K562 (cell line): ENCODE data around the gene CPSF2. TPM values are rescaled to one million over a fixed set of nuclear protein-coding genes. Genes with fewer than 3 reads are reported as not detected.

ENCODE experiments used
- ATAC-seq: fragments of 200-7000 bp; cut with Tn5 transposase; 3 replicates; pipeline ENCODE4 v1.9.1; 2020; ENCODE audit warnings: moderate library complexity
- BruUV-seq: library from RNA; stranded (reverse); fragments of 400-500 nt; replicated peaks from 2 replicates; lab custom pipeline; 2021; lab: Mats Ljungman, UMichigan
- CTCF ChIA-PET: fragments of 300-600 bp; formaldehyde crosslinking; extraction: SDS; loops from one replicate; lab custom pipeline; 2021; ENCODE audit warnings: low intra/inter-chr PET ratio; lab: Yijun Ruan, JAX
- POLR2A ChIA-PET: fragments of 300-600, 350-650 bp; sonication (Branson Sonifier 250); formaldehyde crosslinking; extraction: SDS; loops from one replicate; lab custom pipeline; 2021; ENCODE audit warnings: antibody characterized with exemption, inconsistent platforms; lab: Yijun Ruan, JAX
- DNase-seq, 4 experiments: peaks; one replicate each; pipeline versions ENCODE4 v3.0.0 to v3.0.0-alpha.2; 2011 to 2018; ENCODE audit warnings: low spot score in 3 of 4, mixed read lengths in 3 of 4; ENCODE audit errors: extremely low read depth in 1 of 4
- FAIRE-seq: peaks from 2 replicates; lab custom pipeline; 2011; peaks lifted over from hg19 to GRCh38; lab: Jason Lieb, UNC
- H2AFZ ChIP-seq: 2 replicates; pipeline ENCODE4 v1.6.0; 2011; ENCODE audit warnings: low read depth, low read length, control low read depth, inconsistent platforms
- H3K27ac ChIP-seq: fragments of 200-600 bp; 3 replicates; pipeline ENCODE4 v1.8.0; 2011; ENCODE audit warnings: low read depth, mild to moderate bottlenecking, control low read depth, inconsistent platforms, low read length, moderate library complexity, mixed read lengths; ENCODE audit errors: extremely low read depth
- H3K27me3 ChIP-seq, 2 experiments: fragments of 300-600 bp in 1 of 2; 2 replicates in 1 of 2; 3 replicates in 1 of 2; pipeline versions ENCODE4 v1.6.0 to v1.8.0; 2011; ENCODE audit warnings: inconsistent platforms in 2 of 2, low read length in 2 of 2, mild to moderate bottlenecking in 1 of 2, mixed read lengths in 1 of 2, moderate library complexity in 1 of 2; ENCODE audit not compliant: control insufficient read depth in 2 of 2, insufficient read depth in 2 of 2
- H3K36me3 ChIP-seq: fragments of 300-600 bp; 3 replicates; pipeline ENCODE4 v1.8.0; 2011; ENCODE audit warnings: mild to moderate bottlenecking, low read length, inconsistent platforms; ENCODE audit not compliant: control insufficient read depth, insufficient read depth
- H3K4me1 ChIP-seq, 2 experiments: fragments of 200-600 bp in 1 of 2; replicated peaks in 1 of 2; 2 replicates in 1 of 2; 3 replicates in 1 of 2; pipeline versions ENCODE4 v1.5.1 to v1.8.0; 2011; ENCODE audit warnings: inconsistent platforms in 2 of 2, low read length in 2 of 2, mild to moderate bottlenecking in 1 of 2, mixed read lengths in 1 of 2, moderate library complexity in 1 of 2; ENCODE audit not compliant: control insufficient read depth in 2 of 2, insufficient read depth in 2 of 2
- H3K4me2 ChIP-seq: 2 replicates; pipeline ENCODE4 v1.6.1; 2011; ENCODE audit warnings: low read length, control low read depth, inconsistent platforms, mixed read lengths; ENCODE audit not compliant: insufficient read depth
- H3K4me3 ChIP-seq: fragments of 200-600 bp; sonication (generic), shearing (Covaris generic); 2 replicates; pipeline ENCODE4 v1.5.1; 2016; ENCODE audit warnings: control low read depth, inconsistent platforms
- H3K79me2 ChIP-seq: fragments of 200-600 bp; 3 replicates; pipeline ENCODE4 v1.8.0; 2011; ENCODE audit warnings: low read length, inconsistent platforms; ENCODE audit not compliant: control insufficient read depth, insufficient read depth
- H3K9ac ChIP-seq, 2 experiments: 2 replicates each; pipeline versions ENCODE4 v1.6.0 to v1.6.1; 2011; ENCODE audit warnings: low read depth in 2 of 2, low read length in 2 of 2, control low read depth in 1 of 2, inconsistent platforms in 1 of 2, mild to moderate bottlenecking in 1 of 2, mixed read lengths in 1 of 2; ENCODE audit not compliant: insufficient read depth in 1 of 2
- H3K9me1 ChIP-seq: one replicate; pipeline ENCODE4 v1.6.0; 2011; ENCODE audit warnings: inconsistent platforms, mild to moderate bottlenecking, low read length, moderate library complexity; ENCODE audit not compliant: control insufficient read depth, insufficient read depth
- H3K9me3 ChIP-seq: replicated peaks from 2 replicates; pipeline ENCODE4 v1.5.1; 2011; ENCODE audit warnings: low read depth, low read length, inconsistent platforms; ENCODE audit not compliant: control insufficient read depth, insufficient read depth
- H4K20me1 ChIP-seq: replicated peaks from 2 replicates; pipeline ENCODE4 v1.6.1; 2011; ENCODE audit warnings: low read length, inconsistent platforms, mixed read lengths; ENCODE audit not compliant: control insufficient read depth, insufficient read depth
- GTF2E2 ChIP-seq: fragments of 200-800 bp; sonication (Bioruptor generic); IDR thresholded peaks from 2 replicates; pipeline ENCODE4 v1.6.1; 2016; ENCODE audit warnings: missing genetic modification characterization, missing compliant biosample characterization
- WGBS: fragments of 100-300 bp; shearing (Covaris generic); methylation state at CpG from one replicate; pipeline ENCODE4 v1.1.6; 2016; ENCODE audit warnings: low coverage, mixed read lengths; ENCODE audit not compliant: insufficient coverage; ENCODE audit errors: missing lambda C conversion rate; 5-methylcytosine and 5-hydroxymethylcytosine counted together
- in situ Hi-C: fragments of 300-500 bp; cut with MboI; formaldehyde crosslinking; loops from 4 replicates; pipeline ENCODE4 v1.15.0; 2018; ENCODE audit warnings: inconsistent platforms, mixed read lengths
- intact Hi-C: fragments of 100-400 bp; cut with micrococcal nuclease; formaldehyde crosslinking; loops from 2 replicates; pipeline ENCODE4 v1.14.2; 2022
- polyA plus RNA-seq, 8 experiments: library from polyadenylated mRNA; depleted of rRNA in 4 of 8; stranded (reverse) in 5 of 8; unstranded in 3 of 8; fragments of >200 nt; fragmentation: Nextera tagmentation in 2 of 8; fragmentation: Illumina TruSeq in 1 of 8; extraction: Ambion mirVana in 2 of 8; extraction: Trizol in 1 of 8; gene quantifications; 2 replicates each; pipeline versions ENCODE4 v1.2.1 to v1.2.3, GENCODE V29; 2011 to 2014; ENCODE audit warnings: inconsistent platforms in 1 of 8, missing spikeins in 1 of 8
- total RNA-seq, 7 experiments: library from RNA; depleted of rRNA in 6 of 7; stranded (reverse); fragments of >200 nt in 6 of 7; fragmentation: Illumina TruSeq in 2 of 7; extraction: Trizol in 2 of 7; gene quantifications; 2 replicates each; pipeline versions ENCODE4 v1.2.1 to v1.2.3, GENCODE V29; 2011 to 2021; ENCODE audit warnings: low replicate concordance in 1 of 7
- TF ChIP-seq, protein P1 (sequence below), 2 experiments: fragments of 450-650 bp; conservative IDR thresholded peaks; 2 replicates each; pipeline ENCODE4 v1.6.1; 2017; ENCODE audit warnings: mild to moderate bottlenecking in 2 of 2, moderate library complexity in 2 of 2
- TF ChIP-seq, protein P2 (sequence below), 2 experiments: fragments of 200-800 bp in 1 of 2; sonication (Bioruptor generic) in 1 of 2; sonication (generic) in 1 of 2; formaldehyde crosslinking in 1 of 2; IDR thresholded peaks in 1 of 2; conservative IDR thresholded peaks in 1 of 2; 2 replicates each; pipeline versions ENCODE4 v1.5.0 to v1.6.1; 2016 to 2020; ENCODE audit warnings: missing compliant biosample characterization in 1 of 2, missing genetic modification characterization in 1 of 2, missing genetic modification reagents in 1 of 2

The CPSF2 gene
- total and polyA plus RNA-seq, 9 of the 15 experiments (the other 6 are each of a cell fraction or from before 2014, with no cell fraction given) = 20.8 to 71.3 (median 49.0) TPM

DNA sequence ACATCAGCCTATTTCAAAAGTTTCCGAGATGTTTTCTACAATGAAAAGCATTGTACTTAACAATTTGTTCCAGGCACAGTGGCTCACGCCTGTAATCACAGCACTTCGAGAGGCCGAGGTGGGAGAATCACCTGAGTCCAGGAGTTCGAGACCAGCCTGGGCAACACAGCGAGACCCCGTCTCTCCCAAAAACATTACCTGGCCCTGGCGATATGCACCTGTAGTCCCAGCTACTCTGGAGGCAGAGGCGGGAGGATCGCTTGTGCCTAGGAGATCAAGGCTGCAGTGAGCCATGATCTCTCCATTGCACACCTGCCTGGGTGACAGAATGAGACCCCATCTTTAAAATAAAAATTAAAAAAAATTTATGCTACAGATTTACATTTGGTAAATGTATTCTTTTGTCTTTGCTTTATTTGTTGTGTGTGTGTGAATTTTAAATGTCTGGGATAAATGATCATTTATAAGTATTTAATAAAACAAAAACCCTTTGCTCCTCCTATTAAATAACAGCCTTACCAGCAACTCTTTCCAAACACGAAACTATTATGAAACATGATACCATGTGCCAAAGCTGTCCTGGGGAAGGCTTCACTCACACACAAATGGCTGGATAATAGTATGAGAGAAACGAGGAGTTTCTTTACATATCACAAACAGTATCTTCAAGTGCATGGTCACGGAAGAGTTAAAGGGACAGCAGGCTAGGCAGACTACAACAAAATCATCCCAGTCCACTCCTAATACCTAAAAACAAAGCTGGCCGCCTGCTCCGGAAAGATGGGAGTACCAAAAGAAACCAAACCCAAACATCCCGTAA, 16.5 kb upstream of the CPSF2 start:
- TF ChIP-seq, protein P1, sequence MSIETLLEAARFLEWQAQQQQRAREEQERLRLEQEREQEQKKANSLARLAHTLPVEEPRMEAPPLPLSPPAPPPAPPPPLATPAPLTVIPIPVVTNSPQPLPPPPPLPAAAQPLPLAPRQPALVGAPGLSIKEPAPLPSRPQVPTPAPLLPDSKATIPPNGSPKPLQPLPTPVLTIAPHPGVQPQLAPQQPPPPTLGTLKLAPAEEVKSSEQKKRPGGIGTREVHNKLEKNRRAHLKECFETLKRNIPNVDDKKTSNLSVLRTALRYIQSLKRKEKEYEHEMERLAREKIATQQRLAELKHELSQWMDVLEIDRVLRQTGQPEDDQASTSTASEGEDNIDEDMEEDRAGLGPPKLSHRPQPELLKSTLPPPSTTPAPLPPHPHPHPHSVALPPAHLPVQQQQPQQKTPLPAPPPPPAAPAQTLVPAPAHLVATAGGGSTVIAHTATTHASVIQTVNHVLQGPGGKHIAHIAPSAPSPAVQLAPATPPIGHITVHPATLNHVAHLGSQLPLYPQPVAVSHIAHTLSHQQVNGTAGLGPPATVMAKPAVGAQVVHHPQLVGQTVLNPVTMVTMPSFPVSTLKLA (conservative IDR thresholded peaks at IDR 0.05) = 0 out of 4 replicates have a peak, but pooled peaks of 1 of the 2 experiments have one; percentile 14
- TF ChIP-seq, protein P2, sequence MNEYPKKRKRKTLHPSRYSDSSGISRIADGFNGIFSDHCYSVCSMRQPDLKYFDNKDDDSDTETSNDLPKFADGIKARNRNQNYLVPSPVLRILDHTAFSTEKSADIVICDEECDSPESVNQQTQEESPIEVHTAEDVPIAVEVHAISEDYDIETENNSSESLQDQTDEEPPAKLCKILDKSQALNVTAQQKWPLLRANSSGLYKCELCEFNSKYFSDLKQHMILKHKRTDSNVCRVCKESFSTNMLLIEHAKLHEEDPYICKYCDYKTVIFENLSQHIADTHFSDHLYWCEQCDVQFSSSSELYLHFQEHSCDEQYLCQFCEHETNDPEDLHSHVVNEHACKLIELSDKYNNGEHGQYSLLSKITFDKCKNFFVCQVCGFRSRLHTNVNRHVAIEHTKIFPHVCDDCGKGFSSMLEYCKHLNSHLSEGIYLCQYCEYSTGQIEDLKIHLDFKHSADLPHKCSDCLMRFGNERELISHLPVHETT (CRISPR knock-in tag; conservative IDR thresholded peaks at IDR 0.05 in 1 of 2, IDR thresholded peaks at IDR 0.05 in 1 of 2) = 0 out of 4 replicates have a peak, but pooled peaks of 1 of the 2 experiments have one; percentile 2
- TF ChIP-seq GTF2E2 (tag) = no peak
- POLR2A ChIA-PET = interaction anchor here (0.9 to 5.2 kb wide), 5 partner anchors 9 to 65 kb away, joined by 3 to 47 read pairs (median 9); partner anchors contain the start of genes CPSF2, NDUFB1 and TRIP11
- Histone ChIP-seq H2AFZ (peak overlapping the region; percentile 87), H3K9me1 (no peaks in the 10 kb centered on the region), H3K4me1 (peaks cover 4 to 7% of the 10 kb centered on the region in 2 experiments; a peak in 4 of 5 replicates), H3K9me3 (no peaks in the 10 kb centered on the region), H3K4me3 (peak overlapping the region; percentile 87), H3K9ac (peak overlapping the region; percentile 74 to 92; a peak in 3 of 4 replicates), H3K4me2 (peak overlapping the region; percentile 89), H3K36me3 (no peaks in the 10 kb centered on the region), H4K20me1 (no peaks in the 10 kb centered on the region), H3K79me2 (peaks cover 39% of the 10 kb centered on the region), H3K27ac (peak overlapping the region; percentile 80), H3K27me3 (no peaks in the 10 kb centered on the region)
- no peak for FAIRE-seq
- BruUV-seq = TSS peak; percentile 69
- in situ Hi-C loops (no loop called here), intact Hi-C loops (no loop called here)
- CTCF ChIA-PET = no interaction called here
- peak in 2 of 4 experiments; percentile 6 to 7 for DNase-seq
- WGBS = 55% methylated on average over 15 of the region's 16 CpGs
- no peak for ATAC-seq
